Measurements from ENCODE around the gene NHS.

NHS gene

DNA sequence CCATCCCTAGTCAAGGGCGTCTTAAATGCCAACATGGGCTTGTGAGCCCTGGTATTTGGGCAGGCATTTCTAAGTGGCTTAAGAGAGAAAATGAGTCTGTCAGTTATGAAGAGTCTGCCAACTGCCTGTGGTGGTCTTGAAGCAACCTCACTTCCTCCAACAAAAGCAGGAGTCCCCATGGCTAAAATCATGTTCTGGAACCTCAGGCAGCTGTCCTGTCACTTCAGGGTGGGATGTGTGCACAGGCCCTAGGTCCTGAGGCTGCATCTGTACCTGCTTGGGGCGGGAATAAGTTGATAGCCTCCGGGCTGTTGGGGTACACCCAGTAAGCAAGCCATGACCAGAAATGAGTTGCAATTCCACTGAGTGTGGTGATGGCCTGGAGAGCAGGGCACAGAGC is 247.3 kb downstream of the NHS start:
- DNase-seq (ENCODE audit: low read depth): no peak

DNA sequence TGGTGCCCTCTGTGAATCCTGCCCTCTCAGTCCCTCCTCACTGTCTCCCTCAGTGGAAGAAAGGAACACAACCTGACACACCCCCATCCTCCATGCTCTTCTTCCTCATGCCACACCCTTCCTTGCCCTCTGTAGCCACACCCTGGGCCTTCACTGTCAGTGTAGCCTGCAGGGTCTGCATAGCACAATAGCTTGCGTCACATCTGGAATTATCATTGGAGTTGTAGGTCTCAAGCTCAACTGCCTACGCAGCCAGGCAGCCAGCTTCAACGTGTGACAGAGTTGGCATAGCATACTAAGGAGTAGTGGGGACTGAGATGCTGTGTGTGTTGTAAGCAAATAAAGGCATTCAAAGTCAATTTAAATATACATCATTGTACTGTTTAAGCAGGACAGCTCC is 248.8 kb downstream of the NHS start:
- DNase-seq (ENCODE audit: low read depth): no peak

DNA sequence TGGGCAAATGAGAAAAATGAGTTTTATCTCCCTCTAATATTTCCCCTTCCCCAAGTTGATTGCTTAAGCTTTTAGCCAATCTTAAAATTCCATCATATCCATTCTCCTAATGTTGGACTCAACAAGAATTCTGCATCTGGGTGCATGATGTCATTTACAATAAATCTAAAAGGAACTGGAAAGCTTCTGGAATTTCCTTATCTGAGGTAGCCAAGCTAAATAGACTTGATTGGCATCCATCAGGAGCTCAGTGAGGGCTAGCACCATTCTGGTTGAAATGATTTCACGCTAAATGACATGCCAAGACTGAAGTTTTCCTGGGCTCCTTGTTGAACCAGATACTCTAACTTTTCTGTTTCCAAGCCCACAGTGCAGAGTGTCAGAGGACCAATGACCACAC is 252.0 kb downstream of the NHS start:
- DNase-seq (ENCODE audit: low read depth): no peak

DNA sequence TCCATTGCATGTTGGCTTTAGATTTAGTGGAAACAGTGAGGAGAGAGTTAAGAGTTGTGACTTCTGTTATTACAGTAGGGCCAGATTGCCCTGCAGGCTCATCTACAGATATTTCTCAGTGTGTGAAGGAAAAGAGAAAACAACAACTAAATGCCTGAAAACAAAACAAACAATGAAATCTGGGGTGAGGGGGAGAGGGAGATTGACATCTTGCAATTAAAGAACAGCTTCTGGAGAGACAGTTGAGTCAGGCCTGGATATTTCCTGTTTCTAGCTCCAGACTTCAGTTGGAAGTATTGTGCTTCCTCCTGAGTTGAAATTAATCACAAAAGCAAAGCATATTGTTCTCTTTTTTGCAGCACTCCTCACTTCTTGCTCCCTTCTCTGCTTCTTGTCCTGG is 254.0 kb downstream of the NHS start:
- no peak for DNase-seq (ENCODE audit: low read depth)

DNA sequence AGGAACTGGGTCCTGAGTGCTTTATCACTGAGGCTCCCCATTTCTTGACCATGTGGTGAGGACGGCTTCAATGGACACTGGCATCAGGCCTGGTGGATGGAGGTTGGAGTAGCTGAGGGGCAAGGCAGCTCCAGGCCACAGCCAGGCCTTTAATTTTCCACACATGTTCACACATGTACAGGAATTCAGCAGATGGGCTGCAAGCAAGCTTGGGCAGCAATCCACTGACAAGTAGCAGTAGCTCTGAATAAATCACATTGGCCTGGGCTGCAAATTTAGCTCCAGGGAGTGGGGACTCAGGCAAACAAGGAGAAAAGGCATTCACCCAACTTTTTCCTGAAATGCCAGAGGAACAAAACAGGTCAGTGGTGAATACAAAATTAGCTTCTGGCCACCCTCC is 254.5 kb downstream of the NHS start:
- DNase-seq (ENCODE audit: low read depth): no peak

DNA sequence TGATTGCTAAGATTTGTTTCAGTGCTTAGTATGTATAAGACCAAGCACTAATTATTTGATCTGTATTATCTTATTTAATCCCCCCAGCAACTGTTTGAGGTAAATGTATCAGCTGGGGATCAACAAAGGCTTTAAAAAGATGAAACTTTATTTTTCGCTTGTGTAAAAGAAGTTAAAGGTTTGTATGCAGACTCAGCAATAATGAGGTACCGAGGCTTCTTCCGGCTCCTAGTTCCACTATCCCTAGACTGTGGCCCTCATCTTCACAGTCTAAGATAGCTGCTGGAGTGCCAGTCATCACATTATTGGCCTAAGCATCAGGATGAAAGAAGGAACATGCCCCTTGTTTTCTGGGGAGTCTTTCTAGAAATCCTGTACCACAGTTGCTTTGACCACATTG is 256.6 kb downstream of the NHS start:
- no peak for DNase-seq (ENCODE audit: low read depth)

DNA sequence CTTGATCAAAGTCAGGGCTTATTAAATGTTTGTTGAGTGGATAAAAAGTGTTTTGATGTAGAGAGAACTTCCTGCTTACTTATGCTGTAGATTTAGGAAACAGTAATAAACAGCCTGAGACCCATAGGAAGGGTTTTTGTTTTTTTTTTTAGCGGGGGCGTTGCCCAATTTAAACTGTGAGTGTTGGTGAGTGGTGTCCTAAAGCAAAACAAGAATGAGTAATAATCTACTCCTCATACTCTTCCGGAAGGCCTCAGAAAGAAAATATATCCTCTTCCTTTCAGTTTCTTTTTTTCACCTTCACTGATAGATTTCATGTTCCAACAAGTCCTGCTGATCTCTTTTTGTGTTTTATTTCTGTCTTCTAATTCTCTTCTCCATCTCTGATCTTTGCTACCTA is 257.9 kb downstream of the NHS start:
- DNase-seq (ENCODE audit: low read depth): no peak

DNA sequence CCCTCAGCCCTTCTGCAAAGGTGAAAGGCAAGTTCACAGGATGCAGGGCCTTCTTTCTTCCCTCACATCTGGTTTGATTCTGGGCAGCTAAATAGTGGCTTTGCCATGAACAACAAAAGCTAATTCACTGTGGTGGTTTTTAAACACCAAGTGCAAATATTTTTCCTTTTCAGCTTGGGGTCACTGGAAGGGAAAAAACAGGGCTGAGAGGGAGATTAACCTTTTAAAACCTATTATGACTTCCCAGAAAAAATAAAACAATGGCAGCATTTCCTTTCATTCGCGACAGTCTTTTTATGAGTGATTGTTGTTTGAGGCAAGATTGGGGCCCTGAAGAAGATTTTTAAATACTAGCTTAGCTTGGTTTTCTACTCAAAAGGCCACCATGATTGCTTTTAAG is 258.5 kb downstream of the NHS start:
- DNase-seq (ENCODE audit: low read depth): no peak

DNA sequence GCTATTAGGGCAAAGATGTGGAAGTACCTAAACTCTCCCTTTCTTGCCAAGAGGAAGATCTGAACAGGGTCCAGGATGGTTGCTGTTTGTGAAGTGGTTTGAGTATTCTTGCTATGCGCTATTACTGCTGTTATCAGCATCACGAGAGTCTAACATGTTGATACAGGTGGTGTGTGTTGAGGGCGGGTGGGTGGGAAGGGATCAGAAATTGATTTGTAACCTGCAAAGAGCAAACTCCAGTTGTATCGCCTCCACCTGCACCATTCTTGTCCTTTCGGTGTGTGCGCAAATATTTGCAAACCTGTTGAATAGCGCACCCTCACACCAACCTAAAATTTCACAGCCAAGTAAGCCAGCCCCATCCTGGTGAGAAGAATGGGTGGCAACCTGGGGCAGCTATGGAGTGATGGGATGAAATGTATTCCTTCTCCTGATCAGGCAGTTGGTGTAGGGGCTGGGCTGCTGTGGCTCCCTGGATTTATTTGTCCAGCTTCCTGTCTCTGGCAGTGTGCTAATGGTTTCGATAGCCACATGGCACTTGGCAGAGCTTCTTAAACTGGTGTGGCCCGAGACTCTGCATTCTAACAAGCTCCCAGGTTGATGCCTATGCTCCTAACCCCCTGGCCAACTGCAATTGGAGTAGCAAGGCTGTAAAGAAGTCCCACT is 259.7 kb downstream of the NHS start:
- DNase-seq (ENCODE audit: low read depth): no peak

DNA sequence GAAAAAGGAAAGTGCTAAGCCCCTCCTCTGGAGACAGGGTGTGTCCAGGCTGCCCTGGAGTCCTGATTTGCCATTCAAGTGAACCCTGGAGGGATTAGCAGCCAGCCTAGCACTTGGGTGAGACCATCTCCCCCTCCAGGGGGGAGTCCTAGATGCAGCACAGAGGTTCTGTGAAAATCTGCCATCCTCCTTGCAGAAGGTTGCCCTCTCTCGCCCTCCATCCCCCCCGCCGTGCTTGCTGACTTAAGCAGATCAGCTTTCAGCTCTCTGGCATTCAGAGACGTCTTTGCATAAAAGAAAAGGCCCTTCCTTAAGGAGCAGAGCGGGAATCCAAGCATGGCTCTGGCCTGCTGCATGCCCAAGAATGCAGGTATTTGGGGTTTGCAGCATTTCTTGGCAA is 260.2 kb downstream of the NHS start:
- DNase-seq (ENCODE audit: low read depth): no peak

DNA sequence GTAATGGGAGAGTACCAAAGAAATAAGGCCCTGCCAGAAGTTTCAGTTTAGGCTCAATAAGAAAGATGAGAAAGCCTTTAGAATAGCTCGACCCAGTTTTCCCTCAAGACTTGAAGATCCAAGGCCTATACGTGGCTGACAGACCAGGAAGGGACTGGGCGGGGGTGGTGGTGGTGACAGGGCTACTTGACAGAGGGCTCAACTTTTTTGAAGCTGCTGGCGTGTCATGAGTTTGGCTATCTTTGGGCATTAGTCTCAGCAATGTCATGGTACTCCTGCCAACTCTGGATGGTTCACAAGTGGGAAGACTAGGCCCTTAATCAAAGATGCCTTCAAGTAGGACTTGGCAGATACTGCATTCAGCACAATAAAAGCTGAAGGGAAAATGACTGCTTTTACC is 262.2 kb downstream of the NHS start:
- no peak for DNase-seq (ENCODE audit: low read depth)

DNA sequence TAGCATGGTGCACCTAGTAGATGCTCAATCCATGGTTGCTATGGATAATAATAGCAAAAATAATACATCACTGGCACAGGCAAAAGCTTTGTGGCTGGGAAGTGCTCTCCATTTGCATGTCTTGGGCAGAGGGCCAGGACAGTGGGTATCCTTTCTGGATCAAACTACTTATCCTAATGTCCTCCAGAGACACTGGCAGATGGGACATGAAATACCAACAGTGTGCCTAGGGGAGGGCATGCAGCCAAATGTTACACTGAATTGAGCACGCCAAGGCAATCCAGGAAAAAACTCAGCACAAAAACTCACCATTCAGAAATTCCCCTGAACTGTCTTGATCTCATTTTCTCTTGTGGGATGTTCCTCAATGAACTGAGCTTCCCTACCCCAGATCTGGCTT is 263.7 kb downstream of the NHS start:
- no peak for DNase-seq (ENCODE audit: low read depth)

DNA sequence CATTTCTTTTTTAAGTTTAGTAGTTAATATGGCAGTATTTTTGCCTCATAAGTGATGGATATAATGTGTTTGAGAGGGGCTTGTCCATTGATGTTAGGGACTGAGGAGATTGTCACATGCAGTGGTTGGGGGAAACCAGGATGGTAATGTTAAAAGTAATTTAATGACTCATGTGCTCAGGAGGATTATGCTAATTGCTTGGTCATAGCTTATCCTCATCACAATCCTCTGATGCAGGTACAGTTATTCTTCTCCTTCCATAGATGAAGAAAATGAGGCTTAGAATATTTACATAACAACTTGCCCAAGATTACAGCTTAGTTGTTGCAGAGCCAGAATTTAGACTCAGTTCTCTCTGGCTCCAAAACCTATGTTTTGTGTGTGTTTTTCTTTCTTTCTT is 267.9 kb downstream of the NHS start:
- DNase-seq (ENCODE audit: low read depth): no peak

DNA sequence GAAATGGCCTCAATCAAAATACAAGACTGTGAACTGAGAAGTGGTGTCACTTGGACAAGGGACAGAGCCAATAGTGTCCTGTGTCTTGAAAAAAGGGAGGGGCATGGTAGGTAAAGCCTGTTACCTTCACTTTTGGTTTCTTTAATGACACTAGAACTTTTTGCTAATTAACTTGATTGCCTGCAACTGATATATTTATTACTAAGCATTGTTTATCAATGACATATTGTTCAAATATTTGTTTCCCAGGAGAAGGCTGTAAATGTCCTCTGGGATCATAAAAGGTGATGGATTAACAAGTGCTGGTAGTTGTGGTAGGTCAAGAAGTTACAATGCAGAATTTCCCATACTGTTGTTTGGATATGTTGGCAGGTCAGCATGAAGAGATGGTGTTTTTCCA is 268.5 kb downstream of the NHS start:
- no peak for DNase-seq (ENCODE audit: low read depth)

DNA sequence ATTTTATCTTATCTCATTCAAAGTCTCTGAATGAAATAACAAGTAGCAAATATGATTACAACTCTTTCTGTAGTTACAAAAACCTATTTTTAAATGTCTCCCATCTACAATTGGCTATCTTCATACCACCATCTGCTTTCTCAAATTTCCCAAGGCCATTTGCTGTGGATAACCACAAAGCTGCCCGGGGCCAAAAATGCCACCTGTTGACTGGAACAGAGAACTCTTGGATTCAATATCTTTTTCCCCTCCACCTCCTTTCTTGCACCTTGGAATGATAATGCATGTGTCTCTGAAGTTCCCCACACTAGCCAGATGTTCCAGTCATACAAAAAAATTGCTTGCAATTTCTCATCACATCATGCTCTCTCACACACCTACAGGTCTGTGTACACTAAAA is 269.0 kb downstream of the NHS start:
- DNase-seq (ENCODE audit: low read depth): no peak

DNA sequence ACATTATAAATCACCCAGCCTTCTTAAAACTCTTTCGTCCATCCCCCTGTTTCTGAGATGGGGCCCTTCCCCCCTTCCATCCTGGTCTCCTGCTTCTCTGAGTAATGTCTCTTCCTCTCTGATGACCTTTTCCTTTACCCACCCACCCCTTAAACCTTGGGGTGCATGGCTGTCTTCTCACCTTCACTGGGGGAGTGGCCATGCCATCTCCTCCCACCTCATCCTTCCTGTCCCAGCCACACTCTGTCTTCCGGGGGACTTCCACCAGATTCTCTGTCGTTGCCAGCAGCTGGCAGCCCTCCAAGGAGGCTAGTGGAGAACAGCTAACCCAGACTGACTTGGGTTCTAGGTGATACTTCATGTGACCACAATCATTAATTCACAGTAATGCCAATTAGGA is 279.1 kb downstream of the NHS start:
- no peak for DNase-seq (ENCODE audit: low read depth)

DNA sequence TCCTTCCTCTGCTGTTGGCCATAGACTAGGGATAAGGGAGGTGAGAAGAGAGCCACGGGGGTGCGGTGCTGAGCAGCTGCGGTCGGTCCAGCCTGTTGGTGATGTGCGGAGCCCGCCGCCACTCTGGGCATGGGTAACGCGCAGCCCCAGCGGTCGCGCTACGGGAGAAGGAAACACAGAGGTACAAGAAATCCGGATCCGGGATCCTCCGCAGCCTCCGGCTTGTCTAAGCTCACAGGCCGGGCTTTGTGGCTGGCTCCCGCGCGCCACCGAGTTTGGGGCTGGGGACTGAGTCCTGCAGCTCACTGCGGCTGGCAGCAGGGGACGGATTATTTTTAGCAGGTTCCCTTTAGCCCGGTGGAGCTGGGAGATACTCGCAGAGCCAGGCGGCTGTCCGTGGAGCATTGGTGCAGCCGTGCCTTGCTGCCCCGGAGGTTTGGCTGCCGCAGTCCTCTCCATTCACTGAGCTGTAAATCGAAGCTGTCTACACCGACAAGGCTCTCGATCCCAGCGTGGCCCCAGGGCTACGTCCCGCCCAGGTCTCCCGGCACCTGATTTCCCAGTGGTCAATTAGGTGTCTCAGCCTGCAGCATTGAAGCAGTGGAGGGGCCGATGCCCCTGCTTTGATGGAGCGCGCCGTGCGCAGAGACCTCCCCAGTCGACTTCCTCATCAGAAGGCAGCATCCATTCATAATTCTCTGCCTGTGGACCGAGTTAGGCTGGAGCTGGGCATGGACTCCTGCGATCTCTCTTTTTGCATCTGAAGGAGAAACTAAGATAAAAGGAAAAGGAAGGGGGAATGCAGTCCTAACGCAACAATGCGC is 280.4 kb downstream of the NHS start:
- no peak for DNase-seq (ENCODE audit: low read depth)

DNA sequence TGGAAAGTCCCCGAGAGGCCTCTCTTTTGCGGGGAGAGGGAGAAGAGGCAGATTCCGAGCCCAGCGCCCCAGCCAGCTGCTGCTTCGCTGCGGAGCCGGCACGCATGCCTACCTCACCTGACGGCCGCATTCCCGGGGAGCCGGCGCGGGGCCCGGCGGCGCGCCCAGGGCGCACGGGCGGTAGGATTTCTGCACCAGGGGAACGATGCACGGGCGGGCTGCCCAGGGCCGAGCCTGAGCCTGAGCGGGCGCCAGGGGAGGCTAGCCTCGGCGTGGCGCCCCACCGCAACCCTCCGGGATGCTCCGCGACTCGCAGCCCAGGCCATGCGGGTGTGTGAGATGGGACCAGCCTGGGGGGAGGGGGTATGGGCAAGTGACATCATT is 281.0 kb downstream of the NHS start:
- no peak for DNase-seq (ENCODE audit: low read depth)

DNA sequence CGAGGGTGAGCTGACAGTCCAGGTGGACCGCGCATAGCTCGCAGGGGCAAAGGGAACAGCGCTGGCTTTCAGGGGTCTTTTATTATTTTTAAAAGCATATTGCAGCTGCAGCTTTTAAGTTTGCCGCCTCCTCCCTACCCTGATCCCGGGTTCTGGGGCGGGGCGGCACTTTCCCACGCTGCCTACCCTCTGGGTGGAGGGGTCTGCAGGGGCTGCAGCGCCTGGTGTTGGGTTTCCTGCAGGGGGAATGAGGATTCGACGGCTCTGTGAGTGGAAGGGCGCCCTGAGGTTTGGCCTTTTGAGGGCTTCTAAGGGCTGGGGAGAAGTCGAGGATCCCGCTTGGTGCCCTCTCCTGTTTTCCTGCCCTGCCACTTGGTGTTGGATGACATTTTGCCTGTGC is 281.6 kb downstream of the NHS start:
- no peak for DNase-seq (ENCODE audit: low read depth)

DNA sequence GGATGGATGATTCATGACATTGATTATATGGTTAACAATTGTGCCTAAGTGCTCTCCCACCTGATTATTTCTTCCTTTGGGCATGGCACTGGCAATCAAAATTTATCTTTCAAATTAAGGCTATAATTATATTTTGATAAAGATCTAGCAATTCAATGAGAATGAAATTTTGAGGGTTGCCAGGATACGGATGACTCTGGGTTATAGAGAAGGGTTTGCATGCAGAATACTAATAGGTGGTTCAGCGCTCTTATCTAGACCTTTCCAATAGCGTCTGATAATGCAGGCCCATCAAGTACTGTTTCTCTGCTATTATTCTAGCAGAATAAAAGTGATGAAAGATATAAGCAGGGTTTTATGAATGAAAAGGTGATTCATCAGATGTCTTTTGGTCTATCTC is 287.4 kb downstream of the NHS start:
- DNase-seq (ENCODE audit: low read depth): no peak

DNA sequence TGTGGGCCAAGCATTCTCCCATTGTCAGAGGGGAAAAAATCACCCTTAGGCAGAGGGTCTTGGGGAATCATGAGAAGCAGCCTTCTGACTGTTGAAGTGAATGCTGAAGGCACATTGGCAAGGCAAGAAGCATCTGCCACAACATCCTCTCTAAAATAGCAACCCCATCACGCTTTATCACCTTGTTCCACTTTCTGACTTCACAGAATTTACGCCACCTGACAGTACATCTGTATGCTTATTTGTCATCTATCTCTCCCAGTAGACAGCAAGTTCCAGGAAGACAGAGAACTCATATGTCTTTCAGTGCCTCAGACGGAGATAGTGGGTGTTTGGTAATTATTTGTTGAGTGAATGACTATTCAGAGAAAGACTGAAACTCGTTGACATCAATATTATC is 293.9 kb downstream of the NHS start:
- DNase-seq (ENCODE audit: low read depth): no peak

DNA sequence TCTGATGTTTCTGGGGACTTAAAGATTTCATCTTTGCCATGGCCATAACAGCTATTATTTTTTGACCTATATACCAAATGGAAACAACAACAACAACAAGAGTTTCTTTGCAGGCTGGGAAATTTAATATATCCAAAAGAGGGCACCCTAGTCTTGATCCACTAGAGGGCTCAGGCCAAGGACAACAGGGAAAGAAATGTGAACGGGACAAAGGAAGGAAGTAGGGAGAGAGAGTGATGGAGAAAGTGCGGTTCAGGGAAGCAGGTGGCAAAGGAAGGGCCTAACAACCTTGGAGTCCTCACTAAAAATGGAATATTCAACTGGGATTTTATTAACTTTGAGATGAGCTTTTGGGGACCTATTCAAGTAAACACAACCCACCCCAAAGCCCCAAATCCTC is 294.5 kb downstream of the NHS start:
- no peak for DNase-seq (ENCODE audit: low read depth)

DNA sequence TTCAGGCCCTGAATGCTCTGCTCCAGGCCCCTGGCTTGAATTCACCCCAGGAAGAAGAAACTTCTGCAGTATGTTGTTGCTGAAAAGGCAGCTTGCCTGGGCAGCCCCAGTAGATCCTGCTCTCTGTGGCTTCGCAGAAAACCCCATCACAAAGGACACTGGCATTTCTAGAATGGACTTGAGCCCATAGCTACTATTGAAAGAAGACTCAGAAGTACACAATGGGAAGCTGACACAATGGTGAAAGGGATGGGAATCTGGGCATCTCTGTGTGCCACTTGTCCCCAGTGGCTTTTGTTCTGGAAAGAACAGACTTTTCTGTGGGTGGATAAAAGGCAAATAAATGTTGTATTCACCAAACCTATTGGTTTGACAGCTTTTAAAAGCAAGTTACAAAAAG is 294.9 kb downstream of the NHS start:
- no peak for DNase-seq (ENCODE audit: low read depth)

DNA sequence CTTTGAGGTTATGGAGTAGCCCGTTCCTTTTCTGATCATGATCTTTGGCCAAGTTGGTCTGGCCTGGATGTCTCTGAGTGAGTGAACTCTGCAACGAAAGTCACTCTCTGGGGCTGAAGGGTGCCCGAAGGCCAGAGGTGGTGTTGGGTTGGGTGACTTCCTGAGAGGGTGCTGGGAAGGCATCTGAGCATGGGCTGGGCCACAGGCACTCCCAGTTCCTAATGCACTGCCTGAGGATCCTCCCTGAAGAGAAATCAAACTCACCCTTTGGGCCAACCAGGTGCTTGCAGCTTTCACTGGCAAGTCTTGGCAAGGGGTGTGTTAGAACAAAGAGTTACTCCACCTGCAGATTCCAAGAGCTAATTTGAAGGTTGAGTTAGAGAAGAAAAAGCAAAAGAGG is 295.9 kb downstream of the NHS start:
- DNase-seq (ENCODE audit: low read depth): no peak

Data from stimulated activated CD8-positive, alpha-beta memory T cell treated with anti-CD3 and anti-CD28 coated beads, Interleukin-12 subunit alpha, Interleukin-12 subunit beta, amount 100 ng/mL, for 1 hour (primary cell).